HEK293 (cell line): Measurements from ENCODE around the gene SLCO4A1.
A peak's percentile ranks its signal among the peaks of the same experiment; 100 is the strongest.

Source experiments
- CTCF ChIA-PET: fragments of 350-600 bp; formaldehyde crosslinking; extraction: SDS; loops from one replicate; lab custom pipeline; 2021; ENCODE audit warnings: antibody characterized with exemption; lab: Yijun Ruan, JAX
- POLR2A ChIA-PET: fragments of 300-600 bp; formaldehyde crosslinking; extraction: SDS; loops from one replicate; lab custom pipeline; 2020; ENCODE audit warnings: antibody characterized with exemption, inconsistent platforms; lab: Yijun Ruan, JAX
- H3K27ac ChIP-seq: fragments of 200-500 bp; sonication (Bioruptor generic); 2 replicates; pipeline ENCODE4 v1.5.1; 2014; ENCODE audit warnings: low read depth, low read length, control low read depth, inconsistent platforms; ENCODE audit errors: extremely low read depth
- H3K36me3 ChIP-seq, 2 experiments: fragments of 200-500 bp in 1 of 2; sonication (Bioruptor generic) in 1 of 2; 1 replicate in 1 of 2; 2 replicates in 1 of 2; pipeline ENCODE4 v1.5.1; 2014 to 2017; ENCODE audit warnings: inconsistent platforms in 2 of 2, low read length in 2 of 2; ENCODE audit not compliant: control insufficient read depth in 2 of 2, insufficient read depth in 1 of 2
- H3K4me1 ChIP-seq: fragments of 200-500 bp; sonication (Bioruptor generic); 2 replicates; pipeline ENCODE4 v1.5.1; 2014; ENCODE audit warnings: mild to moderate bottlenecking, low read length, inconsistent platforms; ENCODE audit not compliant: control insufficient read depth, insufficient read depth
- H3K4me3 ChIP-seq: 2 replicates; pipeline ENCODE4 v1.5.1; 2011; ENCODE audit warnings: low read depth, mild to moderate bottlenecking, control low read depth, low read length, moderate library complexity
- H3K9me3 ChIP-seq: fragments of 200-500 bp; sonication (Bioruptor generic); 2 replicates; pipeline ENCODE4 v1.5.1; 2014; ENCODE audit warnings: low read depth, low read length, inconsistent platforms; ENCODE audit not compliant: control insufficient read depth, insufficient read depth
- EGR2 ChIP-seq: fragments of 450-650 bp; formaldehyde crosslinking; IDR thresholded peaks from 2 replicates; pipeline ENCODE4 v1.5.1; 2016; ENCODE audit warnings: low read depth, missing biosample characterization, missing genetic modification characterization
- GFI1B ChIP-seq: fragments of 450-650 bp; formaldehyde crosslinking; IDR thresholded peaks from 2 replicates; pipeline ENCODE4 v1.5.1; 2016; ENCODE audit warnings: missing biosample characterization, missing genetic modification characterization
- KLF8 ChIP-seq: fragments of 450-650 bp; formaldehyde crosslinking; IDR thresholded peaks from 2 replicates; pipeline ENCODE4 v1.5.1; 2016; ENCODE audit warnings: missing biosample characterization, missing genetic modification characterization
- SP2 ChIP-seq: fragments of 450-650 bp; formaldehyde crosslinking; IDR thresholded peaks from 2 replicates; pipeline ENCODE4 v1.5.1; 2016; ENCODE audit warnings: missing biosample characterization, missing genetic modification characterization
- SP7 ChIP-seq: fragments of 450-650 bp; formaldehyde crosslinking; IDR thresholded peaks from 2 replicates; pipeline ENCODE4 v1.5.1; 2016; ENCODE audit warnings: missing biosample characterization, missing genetic modification characterization
- ZFHX2 ChIP-seq: fragments of 450-650 bp; formaldehyde crosslinking; conservative IDR thresholded peaks from 2 replicates; pipeline ENCODE4 v1.5.1; 2016; ENCODE audit warnings: missing biosample characterization, missing genetic modification characterization
- ZNF114 ChIP-seq: fragments of 450-650 bp; formaldehyde crosslinking; IDR thresholded peaks from 2 replicates; pipeline ENCODE4 v1.5.0; 2017; ENCODE audit warnings: missing biosample characterization, missing genetic modification characterization
- ZNF140 ChIP-seq: fragments of 450-650 bp; formaldehyde crosslinking; IDR thresholded peaks from 2 replicates; pipeline ENCODE4 v1.5.1; 2016; ENCODE audit warnings: missing biosample characterization, missing genetic modification characterization
- ZNF184 ChIP-seq: fragments of 450-650 bp; IDR thresholded peaks from 2 replicates; pipeline ENCODE4 v1.5.1; 2018; ENCODE audit warnings: missing biosample characterization, mild to moderate bottlenecking, missing genetic modification characterization
- ZNF24 ChIP-seq: fragments of 450-650 bp; formaldehyde crosslinking; IDR thresholded peaks from 2 replicates; pipeline ENCODE4 v1.5.1; 2016; ENCODE audit warnings: missing biosample characterization, missing genetic modification characterization
- ZNF248 ChIP-seq: fragments of 450-650 bp; formaldehyde crosslinking; IDR thresholded peaks from 2 replicates; pipeline ENCODE4 v1.5.1; 2017; ENCODE audit warnings: missing biosample characterization, missing genetic modification characterization
- ZNF48 ChIP-seq: fragments of 450-650 bp; formaldehyde crosslinking; IDR thresholded peaks from 2 replicates; pipeline ENCODE4 v1.5.1; 2016; ENCODE audit warnings: missing biosample characterization, missing genetic modification characterization
- ZNF501 ChIP-seq: fragments of 450-650 bp; formaldehyde crosslinking; IDR thresholded peaks from 2 replicates; pipeline ENCODE4 v1.5.1; 2016; ENCODE audit warnings: missing biosample characterization, missing genetic modification characterization
- ZNF530 ChIP-seq: fragments of 450-650 bp; formaldehyde crosslinking; IDR thresholded peaks from 2 replicates; pipeline ENCODE4 v1.5.1; 2016; ENCODE audit warnings: low read depth, missing biosample characterization, missing genetic modification characterization
- ZNF544 ChIP-seq: fragments of 450-650 bp; formaldehyde crosslinking; IDR thresholded peaks from 2 replicates; pipeline ENCODE4 v1.5.0; 2017; ENCODE audit warnings: missing biosample characterization, missing genetic modification characterization
- ZNF658 ChIP-seq: fragments of 450-650 bp; formaldehyde crosslinking; IDR thresholded peaks from 2 replicates; pipeline ENCODE4; 2016; ENCODE audit warnings: missing biosample characterization, missing genetic modification characterization
- ZNF768 ChIP-seq: fragments of 450-650 bp; formaldehyde crosslinking; IDR thresholded peaks from 2 replicates; pipeline ENCODE4 v1.5.1; 2018; ENCODE audit warnings: missing biosample characterization, mild to moderate bottlenecking, missing genetic modification characterization
- ZNF830 ChIP-seq: fragments of 450-650 bp; IDR thresholded peaks from 2 replicates; pipeline ENCODE4 v1.5.0; 2018; ENCODE audit warnings: missing biosample characterization, missing genetic modification characterization, low read depth, mild to moderate bottlenecking, moderate library complexity
- ZXDB ChIP-seq: fragments of 450-650 bp; formaldehyde crosslinking; IDR thresholded peaks from 2 replicates; pipeline ENCODE4 v1.5.1; 2016; ENCODE audit warnings: missing biosample characterization, missing genetic modification characterization
- TF ChIP-seq, protein P1 (sequence below): fragments of 450-650 bp; formaldehyde crosslinking; IDR thresholded peaks from 2 replicates; pipeline ENCODE4; 2016; ENCODE audit warnings: missing biosample characterization, missing genetic modification characterization
- TF ChIP-seq, protein P2 (sequence below): fragments of 450-650 bp; formaldehyde crosslinking; IDR thresholded peaks from 2 replicates; pipeline ENCODE4 v1.5.1; 2017; ENCODE audit warnings: missing biosample characterization, missing genetic modification characterization
- TF ChIP-seq, protein P3 (sequence below): fragments of 450-650 bp; formaldehyde crosslinking; IDR thresholded peaks from 2 replicates; pipeline ENCODE4 v1.5.1; 2016; ENCODE audit warnings: missing biosample characterization, missing genetic modification characterization
- TF ChIP-seq, protein P4 (sequence below): fragments of 450-650 bp; formaldehyde crosslinking; IDR thresholded peaks from 2 replicates; pipeline ENCODE4 v1.5.1; 2017; ENCODE audit warnings: missing biosample characterization, missing genetic modification characterization
- TF ChIP-seq, protein P5 (sequence below): fragments of 450-650 bp; formaldehyde crosslinking; IDR thresholded peaks from 2 replicates; pipeline ENCODE4 v1.5.1; 2017; ENCODE audit warnings: missing biosample characterization, missing genetic modification characterization

The SLCO4A1 gene

DNA sequence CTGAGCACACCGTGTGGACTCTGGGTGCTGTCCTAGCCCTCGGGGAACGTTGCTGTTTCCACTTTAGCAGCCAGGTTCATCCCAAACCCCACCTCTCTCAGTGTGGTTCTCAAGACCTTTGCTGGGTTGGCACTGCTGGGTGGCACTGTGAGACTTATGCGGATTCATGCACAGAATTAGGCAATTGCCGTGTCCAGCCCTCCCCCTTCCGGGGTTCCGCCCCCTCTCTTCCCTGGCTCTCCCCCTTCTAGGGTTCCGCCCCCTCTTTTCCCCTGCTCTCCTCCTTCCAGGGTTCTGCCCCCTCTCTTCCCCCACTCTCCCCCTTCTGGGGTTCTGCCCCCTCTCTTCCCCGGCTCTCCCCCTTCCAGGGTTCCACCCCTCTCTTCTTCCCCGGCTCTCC is 39.8 kb upstream of the SLCO4A1 start:
- no peaks in the 10 kb centered on the region for H3K4me1 ChIP-seq
- TF ChIP-seq ZNF140 (tag by site-specific recombination) = no peak
- TF ChIP-seq ZNF658 (tag by site-specific recombination) = no peak
- no peak for TF ChIP-seq KLF8 (tag by site-specific recombination)
- no peak for TF ChIP-seq ZNF48 (tag by site-specific recombination)
- TF ChIP-seq, protein P1, sequence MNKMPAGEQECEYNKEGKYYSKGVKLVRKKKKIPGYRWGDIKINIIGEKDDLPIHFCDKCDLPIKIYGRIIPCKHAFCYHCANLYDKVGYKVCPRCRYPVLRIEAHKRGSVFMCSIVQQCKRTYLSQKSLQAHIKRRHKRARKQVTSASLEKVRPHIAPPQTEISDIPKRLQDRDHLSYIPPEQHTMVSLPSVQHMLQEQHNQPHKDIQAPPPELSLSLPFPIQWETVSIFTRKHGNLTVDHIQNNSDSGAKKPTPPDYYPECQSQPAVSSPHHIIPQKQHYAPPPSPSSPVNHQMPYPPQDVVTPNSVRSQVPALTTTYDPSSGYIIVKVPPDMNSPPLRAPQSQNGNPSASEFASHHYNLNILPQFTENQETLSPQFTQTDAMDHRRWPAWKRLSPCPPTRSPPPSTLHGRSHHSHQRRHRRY (tag by site-specific recombination) = no peak
- peak; percentile 35 for TF ChIP-seq SP2 (tag by site-specific recombination)
- no peak for TF ChIP-seq ZNF544 (tag by site-specific recombination)
- no peak for TF ChIP-seq ZNF501
- TF ChIP-seq ZNF768 = no peak
- TF ChIP-seq, protein P2, sequence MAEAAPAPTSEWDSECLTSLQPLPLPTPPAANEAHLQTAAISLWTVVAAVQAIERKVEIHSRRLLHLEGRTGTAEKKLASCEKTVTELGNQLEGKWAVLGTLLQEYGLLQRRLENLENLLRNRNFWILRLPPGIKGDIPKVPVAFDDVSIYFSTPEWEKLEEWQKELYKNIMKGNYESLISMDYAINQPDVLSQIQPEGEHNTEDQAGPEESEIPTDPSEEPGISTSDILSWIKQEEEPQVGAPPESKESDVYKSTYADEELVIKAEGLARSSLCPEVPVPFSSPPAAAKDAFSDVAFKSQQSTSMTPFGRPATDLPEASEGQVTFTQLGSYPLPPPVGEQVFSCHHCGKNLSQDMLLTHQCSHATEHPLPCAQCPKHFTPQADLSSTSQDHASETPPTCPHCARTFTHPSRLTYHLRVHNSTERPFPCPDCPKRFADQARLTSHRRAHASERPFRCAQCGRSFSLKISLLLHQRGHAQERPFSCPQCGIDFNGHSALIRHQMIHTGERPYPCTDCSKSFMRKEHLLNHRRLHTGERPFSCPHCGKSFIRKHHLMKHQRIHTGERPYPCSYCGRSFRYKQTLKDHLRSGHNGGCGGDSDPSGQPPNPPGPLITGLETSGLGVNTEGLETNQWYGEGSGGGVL (tag by site-specific recombination) = peak; percentile 67
- 0 out of 2 replicates have a peak, but pooled peaks have one; percentile 31 for TF ChIP-seq EGR2 (tag by site-specific recombination)
- no peak for TF ChIP-seq ZNF530 (tag by site-specific recombination)
- TF ChIP-seq ZNF830 (tag by site-specific recombination) = no peak
- no peak for TF ChIP-seq ZXDB (tag by site-specific recombination)
- no peak for TF ChIP-seq GFI1B (tag by site-specific recombination)
- no peak for TF ChIP-seq ZNF24 (tag by site-specific recombination)
- TF ChIP-seq SP7 = peak; percentile 20; the same call in 1 of the 2 replicates
- TF ChIP-seq, protein P3, sequence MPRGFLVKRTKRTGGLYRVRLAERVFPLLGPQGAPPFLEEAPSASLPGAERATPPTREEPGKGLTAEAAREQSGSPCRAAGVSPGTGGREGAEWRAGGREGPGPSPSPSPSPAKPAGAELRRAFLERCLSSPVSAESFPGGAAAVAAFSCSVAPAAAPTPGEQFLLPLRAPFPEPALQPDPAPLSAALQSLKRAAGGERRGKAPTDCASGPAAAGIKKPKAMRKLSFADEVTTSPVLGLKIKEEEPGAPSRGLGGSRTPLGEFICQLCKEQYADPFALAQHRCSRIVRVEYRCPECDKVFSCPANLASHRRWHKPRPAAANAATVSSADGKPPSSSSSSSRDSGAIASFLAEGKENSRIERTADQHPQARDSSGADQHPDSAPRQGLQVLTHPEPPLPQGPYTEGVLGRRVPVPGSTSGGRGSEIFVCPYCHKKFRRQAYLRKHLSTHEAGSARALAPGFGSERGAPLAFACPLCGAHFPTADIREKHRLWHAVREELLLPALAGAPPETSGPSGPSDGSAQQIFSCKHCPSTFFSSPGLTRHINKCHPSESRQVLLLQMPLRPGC (tag by site-specific recombination) = no peak
- no peak for TF ChIP-seq ZNF184 (tag by site-specific recombination)
- TF ChIP-seq, protein P4, sequence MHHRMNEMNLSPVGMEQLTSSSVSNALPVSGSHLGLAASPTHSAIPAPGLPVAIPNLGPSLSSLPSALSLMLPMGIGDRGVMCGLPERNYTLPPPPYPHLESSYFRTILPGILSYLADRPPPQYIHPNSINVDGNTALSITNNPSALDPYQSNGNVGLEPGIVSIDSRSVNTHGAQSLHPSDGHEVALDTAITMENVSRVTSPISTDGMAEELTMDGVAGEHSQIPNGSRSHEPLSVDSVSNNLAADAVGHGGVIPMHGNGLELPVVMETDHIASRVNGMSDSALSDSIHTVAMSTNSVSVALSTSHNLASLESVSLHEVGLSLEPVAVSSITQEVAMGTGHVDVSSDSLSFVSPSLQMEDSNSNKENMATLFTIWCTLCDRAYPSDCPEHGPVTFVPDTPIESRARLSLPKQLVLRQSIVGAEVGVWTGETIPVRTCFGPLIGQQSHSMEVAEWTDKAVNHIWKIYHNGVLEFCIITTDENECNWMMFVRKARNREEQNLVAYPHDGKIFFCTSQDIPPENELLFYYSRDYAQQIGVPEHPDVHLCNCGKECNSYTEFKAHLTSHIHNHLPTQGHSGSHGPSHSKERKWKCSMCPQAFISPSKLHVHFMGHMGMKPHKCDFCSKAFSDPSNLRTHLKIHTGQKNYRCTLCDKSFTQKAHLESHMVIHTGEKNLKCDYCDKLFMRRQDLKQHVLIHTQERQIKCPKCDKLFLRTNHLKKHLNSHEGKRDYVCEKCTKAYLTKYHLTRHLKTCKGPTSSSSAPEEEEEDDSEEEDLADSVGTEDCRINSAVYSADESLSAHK = no peak
- no peak for TF ChIP-seq ZNF248
- peak; percentile 53 for TF ChIP-seq ZFHX2
- TF ChIP-seq ZNF114 (tag by site-specific recombination) = no peak
- TF ChIP-seq, protein P5, sequence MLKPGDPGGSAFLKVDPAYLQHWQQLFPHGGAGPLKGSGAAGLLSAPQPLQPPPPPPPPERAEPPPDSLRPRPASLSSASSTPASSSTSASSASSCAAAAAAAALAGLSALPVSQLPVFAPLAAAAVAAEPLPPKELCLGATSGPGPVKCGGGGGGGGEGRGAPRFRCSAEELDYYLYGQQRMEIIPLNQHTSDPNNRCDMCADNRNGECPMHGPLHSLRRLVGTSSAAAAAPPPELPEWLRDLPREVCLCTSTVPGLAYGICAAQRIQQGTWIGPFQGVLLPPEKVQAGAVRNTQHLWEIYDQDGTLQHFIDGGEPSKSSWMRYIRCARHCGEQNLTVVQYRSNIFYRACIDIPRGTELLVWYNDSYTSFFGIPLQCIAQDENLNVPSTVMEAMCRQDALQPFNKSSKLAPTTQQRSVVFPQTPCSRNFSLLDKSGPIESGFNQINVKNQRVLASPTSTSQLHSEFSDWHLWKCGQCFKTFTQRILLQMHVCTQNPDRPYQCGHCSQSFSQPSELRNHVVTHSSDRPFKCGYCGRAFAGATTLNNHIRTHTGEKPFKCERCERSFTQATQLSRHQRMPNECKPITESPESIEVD (tag by site-specific recombination) = no peak

More for the DNA sequence above, 39.8 kb upstream of the SLCO4A1 start:
- no peaks in the 10 kb centered on the region for H3K36me3 ChIP-seq
- H3K27ac ChIP-seq = no peak overlapping the region
- ChIA-PET POLR2A (interaction anchor here (0.7 kb wide), 1 partner anchor 90 kb away, joined by 6 read pairs; no protein-coding TSS in a partner anchor), CTCF (no interaction called here)
- no peaks in the 10 kb centered on the region for H3K9me3 ChIP-seq
- H3K4me3 ChIP-seq = no peak overlapping the region
